Measurements from ENCODE around the gene CDC42SE1.

- TF ChIP-seq CTCF (IDR thresholded peaks at IDR 0.05; ENCODE audit: insufficient read depth, low read depth, low read length) (no peak), EZH2 (IDR thresholded peaks at IDR 0.05; ENCODE audit: insufficient read depth, low read length) (no peak)
These were observed 10.0 kb downstream of the CDC42SE1 start for GRCh38 chr1:151049458-151049857.

Measured in astrocyte (in vitro differentiated cells and primary cell).